ENCODE results near the gene SIN3B. TPM values are rescaled to one million over a fixed set of nuclear protein-coding genes. Genes with fewer than 3 reads are reported as not detected.
A peak's percentile ranks its signal among the peaks of the same experiment; 100 is the strongest.

SIN3B gene
- total RNA-seq, 3 donors from 2014 or later (not counting 1 experiment from before 2014, with no cell fraction given) = 58.4 to 70.1 (median 60.2) TPM

- ATAC-seq (no peak), DNase-seq (no peak)
- Mint-ChIP-seq H3K4me3 (no peak overlapping the region), H3K9me3 (no peaks in the 10 kb centered on the region), H3K36me3 (no peaks in the 10 kb centered on the region), H3K4me1 (peaks cover 16 to 18% of the 10 kb centered on the region in 2 donors), H3K27ac (no peak overlapping the region), H3K27me3 (ENCODE audit: low read depth in 2 of 2) (peaks cover 28 to 30% of the 10 kb centered on the region in 2 donors)
- 37% methylated on average over 13 of the region's 13 CpGs for WGBS (ENCODE audit: insufficient coverage)
- no peaks in the 10 kb centered on the region for H3K36me3 ChIP-seq (ENCODE audit: control insufficient read depth, insufficient read depth, low read length)
- intact Hi-C loops (cut with micrococcal nuclease) = no loop called here
- no peaks in the 10 kb centered on the region for H3K9me3 ChIP-seq (ENCODE audit: control insufficient read depth, insufficient read depth, low read length)
- TF ChIP-seq CTCF (IDR thresholded peaks at IDR 0.05) = no peak
- peaks cover 8% of the 10 kb centered on the region for H3K27me3 ChIP-seq (ENCODE audit: control insufficient read depth, insufficient read depth, low read length)
- no peak overlapping the region for H3K27ac ChIP-seq (ENCODE audit: low read length)
- H3K4me1 ChIP-seq (ENCODE audit: control insufficient read depth, insufficient read depth, low read length) = peaks cover 22% of the 10 kb centered on the region
- no peak overlapping the region for H3K4me3 ChIP-seq (ENCODE audit: low read length)
Measured at GRCh38 chr19:16825312-16826052, 3.7 kb upstream of the SIN3B start.

- no peak for ATAC-seq
- Histone ChIP-seq H3K4me3 (ENCODE audit: low read length) (peak overlapping the region; percentile 57), H3K4me1 (ENCODE audit: control insufficient read depth, insufficient read depth, low read length) (peaks cover 31% of the 10 kb centered on the region), H3K36me3 (ENCODE audit: control insufficient read depth, insufficient read depth, low read length) (peaks cover 23% of the 10 kb centered on the region), H3K27ac (ENCODE audit: low read length) (peak overlapping the region; percentile 45), H3K9me3 (ENCODE audit: control insufficient read depth, insufficient read depth, low read length) (no peaks in the 10 kb centered on the region), H3K27me3 (ENCODE audit: control insufficient read depth, insufficient read depth, low read length) (peaks cover 7% of the 10 kb centered on the region)
- H3K27me3 Mint-ChIP-seq (ENCODE audit: low read depth in 2 of 2) = peaks cover 21 to 26% of the 10 kb centered on the region in 2 donors
- intact Hi-C loops (cut with micrococcal nuclease) = no loop called here
- TF ChIP-seq CTCF (IDR thresholded peaks at IDR 0.05) = no peak
- H3K4me3 Mint-ChIP-seq = peak overlapping the region; percentile 82
- no peaks in the 10 kb centered on the region for H3K9me3 Mint-ChIP-seq
- H3K36me3 Mint-ChIP-seq = peaks cover 5% of the 10 kb centered on the region
- no peak for DNase-seq
- peak overlapping the region; percentile 41 to 76 for H3K27ac Mint-ChIP-seq
- peaks cover 13 to 15% of the 10 kb centered on the region in 2 donors for H3K4me1 Mint-ChIP-seq
- WGBS (ENCODE audit: insufficient coverage) = 27% methylated on average over 12 of the region's 13 CpGs
Measured at GRCh38 chr19:16829822-16830289, 658 bp downstream of the SIN3B start.

GRCh38 chr19:16830679-16831078 lies 1.5 kb downstream of the SIN3B start:
- TF ChIP-seq CTCF (IDR thresholded peaks at IDR 0.05) = no peak
- Mint-ChIP-seq H3K27ac (peak overlapping the region; percentile 41 to 76), H3K4me1 (peaks cover 6% of the 10 kb centered on the region in 2 donors), H3K36me3 (peaks cover 5% of the 10 kb centered on the region), H3K9me3 (no peaks in the 10 kb centered on the region), H3K27me3 (ENCODE audit: low read depth in 2 of 2) (peaks cover 13 to 17% of the 10 kb centered on the region in 2 donors), H3K4me3 (peak overlapping the region; percentile 82)
- Histone ChIP-seq H3K9me3 (ENCODE audit: control insufficient read depth, insufficient read depth, low read length) (no peaks in the 10 kb centered on the region), H3K36me3 (ENCODE audit: control insufficient read depth, insufficient read depth, low read length) (peaks cover 24% of the 10 kb centered on the region), H3K27ac (ENCODE audit: low read length) (no peak overlapping the region), H3K4me3 (ENCODE audit: low read length) (no peak overlapping the region), H3K27me3 (ENCODE audit: control insufficient read depth, insufficient read depth, low read length) (no peaks in the 10 kb centered on the region), H3K4me1 (ENCODE audit: control insufficient read depth, insufficient read depth, low read length) (peaks cover 25% of the 10 kb centered on the region)
- no peak for ATAC-seq
- intact Hi-C loops (cut with micrococcal nuclease) = no loop called here
- no peak for DNase-seq
- WGBS (ENCODE audit: insufficient coverage) = 89% methylated on average over 3 of the region's 3 CpGs
